GM21825 (cell line): ENCODE measurements around the gene ADAMTS12.

Source experiments
- ATAC-seq: cut with Tn5 transposase; IDR thresholded peaks from one replicate; pipeline ENCODE4 v1.9.1; 2021; ENCODE audit warnings: mild to moderate bottlenecking, moderate library complexity; ENCODE audit not compliant: unreplicated experiment

Gene ADAMTS12

DNA sequence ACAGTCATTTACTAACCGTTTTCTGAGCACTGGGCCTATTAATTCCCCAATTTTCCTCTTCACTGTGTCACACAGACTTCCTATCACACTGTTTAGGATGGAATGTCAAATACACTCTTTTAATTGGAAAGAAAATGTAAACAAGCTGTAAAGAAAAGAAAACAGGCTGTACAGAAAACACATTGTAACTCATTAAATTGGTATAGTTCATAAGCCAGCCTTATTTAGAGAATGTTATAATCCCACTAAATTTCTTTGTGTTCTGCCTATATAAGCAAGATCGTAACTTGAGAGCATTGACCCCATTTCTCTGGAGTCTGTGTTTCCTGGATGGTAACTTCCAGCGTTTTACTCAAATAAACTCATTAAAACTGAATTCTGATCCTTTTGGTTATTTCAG lies 404.6 kb downstream of the ADAMTS12 start:
- no peak for ATAC-seq

DNA sequence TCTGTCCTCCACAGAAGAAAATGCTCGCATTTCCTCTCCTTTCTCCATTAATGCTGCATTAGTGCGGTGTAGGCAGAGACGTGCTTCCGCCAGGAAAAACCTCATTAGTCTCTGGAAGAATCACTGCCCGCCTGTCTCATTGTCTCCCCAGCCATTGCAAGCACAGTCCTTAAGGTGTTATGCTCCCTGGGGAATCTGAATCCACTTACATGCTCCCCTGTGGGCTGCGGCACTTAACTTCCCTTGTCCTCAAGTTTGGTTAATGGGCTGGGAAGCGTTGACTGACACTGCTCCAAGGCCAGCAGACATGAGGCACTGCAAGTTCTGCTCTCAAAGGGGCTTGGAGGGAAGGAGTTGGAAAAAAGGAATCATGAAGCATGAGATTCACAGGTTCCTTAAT lies 409.5 kb downstream of the ADAMTS12 start:
- ATAC-seq, result no peak

GRCh38 chr5:33480876-33481275 lies 410.9 kb downstream of the ADAMTS12 start:
- no peak for ATAC-seq

GRCh38 chr5:33479311-33479710 lies 412.5 kb downstream of the ADAMTS12 start:
- ATAC-seq, result no peak

- no peak for ATAC-seq
Observed at GRCh38 chr5:33477816-33478215, 414.0 kb downstream of the ADAMTS12 start.

DNA sequence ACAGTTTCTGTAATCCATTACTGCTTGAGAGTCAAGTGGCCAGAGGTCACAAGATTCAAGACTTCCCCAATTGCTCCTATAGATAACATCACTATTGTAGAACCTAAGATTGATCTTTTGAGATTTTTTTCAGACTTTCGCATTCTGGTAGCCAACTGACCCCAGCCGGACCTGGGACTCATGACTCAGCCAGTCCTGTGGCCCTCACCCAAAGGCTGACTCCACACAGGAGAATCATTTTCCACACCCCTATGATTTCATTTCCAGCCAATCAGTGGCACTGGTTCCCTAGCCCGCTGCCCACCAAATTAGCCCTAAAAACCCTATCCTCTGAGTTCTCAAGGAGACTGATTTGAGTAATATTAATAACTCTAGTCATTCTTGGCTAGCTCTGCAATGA lies 414.8 kb downstream of the ADAMTS12 start:
- ATAC-seq, result no peak

- ATAC-seq, result no peak
Observed at GRCh38 chr5:33475706-33476105, 416.1 kb downstream of the ADAMTS12 start.

DNA sequence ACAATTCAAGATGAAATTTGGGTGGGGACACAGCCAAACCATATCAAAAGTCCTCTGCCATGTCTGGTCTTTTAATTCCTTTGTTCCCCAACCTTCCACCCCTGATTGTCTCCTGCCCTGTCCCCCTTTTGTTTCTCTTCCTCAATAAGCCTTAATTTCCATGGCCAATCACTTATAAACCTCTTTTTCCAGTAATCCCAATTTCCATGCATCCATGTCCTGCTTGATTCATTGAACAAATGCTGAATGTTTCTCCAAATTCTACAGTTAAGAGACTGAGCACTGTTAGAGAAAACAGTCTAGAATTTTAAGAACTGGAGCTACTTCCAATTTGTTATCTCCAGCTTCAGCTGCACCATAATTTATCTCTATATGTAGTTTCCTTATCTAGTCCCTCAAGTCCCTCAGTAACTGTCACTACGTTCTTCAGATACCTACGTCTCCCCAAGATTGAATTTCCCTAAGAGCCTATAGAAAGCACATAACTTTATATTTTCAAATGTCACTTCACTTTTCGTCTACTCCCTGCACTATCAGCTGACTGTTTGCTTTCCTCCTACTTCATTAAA lies 416.8 kb downstream of the ADAMTS12 start:
- no peak for ATAC-seq

- ATAC-seq, result no peak
Observed at GRCh38 chr5:33474004-33474403, 417.8 kb downstream of the ADAMTS12 start.
